Measurements from ENCODE around the gene ZBTB40. TPM values are rescaled to one million over a fixed set of nuclear protein-coding genes. Genes with fewer than 3 reads are reported as not detected.

Gene ZBTB40
- total and polyA plus RNA-seq, 7 donors: 3.8 to 14.1 (median 10.0) TPM

GRCh38 chr1:22461100-22461499 is 9.4 kb downstream of the ZBTB40 start:
- DNase-seq: no peak
- peaks cover 40% of the 10 kb centered on the region for H3K4me1 ChIP-seq
- 85 to 92% (median 90%) methylated on average over 3 of the region's 3 CpGs for WGBS, 3 donors

GRCh38 chr1:22461678-22462527 is 10.3 kb downstream of the ZBTB40 start:
- H3K27me3 ChIP-seq (ENCODE audit: insufficient read depth in 3 of 3, low read length in 2 of 3): no peaks in the 10 kb centered on the region
- H3K4me1 ChIP-seq: peaks cover 40% of the 10 kb centered on the region
- TF ChIP-seq CTCF (IDR thresholded peaks at IDR 0.05): no peak
- 80 to 86% (median 82%) methylated on average over 6 of the region's 6 CpGs for WGBS, 3 donors
- DNase-seq (no peak), ATAC-seq (no peak)
- H3K4me3 ChIP-seq: no peak overlapping the region
- intact Hi-C loops (cut with DNase I): no loop called here
- no peaks in the 10 kb centered on the region for H3K36me3 ChIP-seq (ENCODE audit: insufficient read depth in 1 of 2, low read depth in 1 of 2)
- no peaks in the 10 kb centered on the region for H3K9me3 ChIP-seq
- no peak overlapping the region for H3K27ac ChIP-seq

More at GRCh38 chr1:22461100-22461499, 9.4 kb downstream of the ZBTB40 start:
- Histone ChIP-seq H3K4me3 (no peak overlapping the region), H3K36me3 (ENCODE audit: insufficient read depth in 1 of 2, low read depth in 1 of 2) (no peaks in the 10 kb centered on the region), H3K27ac (no peak overlapping the region), H3K9me3 (no peaks in the 10 kb centered on the region), H3K27me3 (ENCODE audit: insufficient read depth in 3 of 3, low read length in 2 of 3) (no peaks in the 10 kb centered on the region)
- intact Hi-C loops (cut with DNase I): no loop called here
- ATAC-seq: no peak
- TF ChIP-seq CTCF (IDR thresholded peaks at IDR 0.05): no peak

GRCh38 chr1:22462928-22463327 is 11.3 kb downstream of the ZBTB40 start:
- DNase-seq (no peak), ATAC-seq (no peak)
- H3K9me3 ChIP-seq: no peaks in the 10 kb centered on the region
- no peaks in the 10 kb centered on the region for H3K36me3 ChIP-seq (ENCODE audit: insufficient read depth in 1 of 2, low read depth in 1 of 2)
- WGBS, 3 donors: 94 to 97% (median 95%) methylated on average over 4 of the region's 4 CpGs
- H3K4me3 ChIP-seq: no peak overlapping the region
- H3K27ac ChIP-seq: no peak overlapping the region
- peaks cover 34% of the 10 kb centered on the region for H3K4me1 ChIP-seq
- no peaks in the 10 kb centered on the region for H3K27me3 ChIP-seq (ENCODE audit: insufficient read depth in 3 of 3, low read length in 2 of 3)
- intact Hi-C loops (cut with DNase I): no loop called here
- no peak for TF ChIP-seq CTCF (IDR thresholded peaks at IDR 0.05)

- H3K4me3 ChIP-seq: no peak overlapping the region
- H3K9me3 ChIP-seq: no peaks in the 10 kb centered on the region
- no peak for DNase-seq
- 74 to 80% (median 75%) methylated on average over 9 of the region's 9 CpGs for WGBS, 3 donors
- TF ChIP-seq CTCF (IDR thresholded peaks at IDR 0.05): no peak
- ATAC-seq: no peak
- H3K27me3 ChIP-seq (ENCODE audit: insufficient read depth in 3 of 3, low read length in 2 of 3): no peaks in the 10 kb centered on the region
- H3K4me1 ChIP-seq: peaks cover 38% of the 10 kb centered on the region
- intact Hi-C loops (cut with DNase I): no loop called here
- no peak overlapping the region for H3K27ac ChIP-seq
- H3K36me3 ChIP-seq (ENCODE audit: insufficient read depth in 1 of 2, low read depth in 1 of 2): no peaks in the 10 kb centered on the region
Observed at GRCh38 chr1:22465015-22465565, 13.4 kb downstream of the ZBTB40 start.

Measured in psoas muscle (tissue), 8 donors.